Brain microvascular endothelial cell (primary cell): Measurements from ENCODE around the gene NUBPL.
A peak's percentile ranks its signal among the peaks of the same experiment; 100 is the strongest.

Experiments
- DNase-seq: peaks from one replicate; pipeline ENCODE4 v3.0.0-alpha.2; 2020
- H3K27ac ChIP-seq: fragments of 250-450 bp; sonication (Bioruptor Pico); 2 replicates; pipeline ENCODE4 v1.5.1; 2020; ENCODE audit warnings: mild to moderate bottlenecking, moderate library complexity
- H3K27me3 ChIP-seq: fragments of 250-450 bp; sonication (Bioruptor Pico); replicated peaks from 2 replicates; pipeline ENCODE4 v1.5.1; 2020; ENCODE audit warnings: mild to moderate bottlenecking
- H3K36me3 ChIP-seq: fragments of 250-450 bp; sonication (Bioruptor Pico); replicated peaks from 2 replicates; pipeline ENCODE4 v1.5.1; 2020; ENCODE audit warnings: mild to moderate bottlenecking
- H3K4me3 ChIP-seq: 2 replicates; pipeline ENCODE4 v1.5.1; 2011; ENCODE audit warnings: low read depth, mild to moderate bottlenecking, control low read depth, low read length, moderate library complexity
- in situ Hi-C: cut with HindIII; loops from 2 replicates; pipeline ENCODE4 v1.10.0; 2017; ENCODE audit warnings: low sequenced_read_pairs, low pct_ligation_motif_present
- TF ChIP-seq, protein P1 (sequence below): IDR thresholded peaks from 2 replicates; pipeline ENCODE4 v1.5.1; 2011; ENCODE audit warnings: low read depth, mild to moderate bottlenecking, moderate library complexity, low read length, control low read depth, inconsistent platforms; ENCODE audit errors: missing control alignments

NUBPL gene

DNA sequence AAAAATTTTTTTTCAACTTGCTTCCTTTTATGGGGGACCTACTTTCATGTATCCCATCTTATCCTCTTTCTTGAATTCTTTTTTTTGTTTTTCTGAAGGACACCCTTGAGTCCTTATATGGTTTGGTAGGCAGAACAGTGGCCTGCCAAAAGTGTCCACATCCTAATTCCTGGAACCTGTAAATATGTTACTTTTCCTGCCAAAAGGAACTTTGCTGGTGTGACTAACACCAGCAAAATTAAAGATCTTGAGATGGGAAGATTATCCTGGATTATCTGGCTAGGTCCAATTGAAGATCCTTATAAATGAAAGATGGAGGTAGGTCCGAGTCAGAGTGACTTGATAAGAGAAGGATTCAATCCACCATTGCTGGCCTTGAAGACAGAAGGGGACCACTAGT lies 5.3 kb downstream of the NUBPL start:
- in situ Hi-C loops = no loop called here
- no peak overlapping the region for H3K27ac ChIP-seq
- no peak overlapping the region for H3K4me3 ChIP-seq
- TF ChIP-seq, protein P1, sequence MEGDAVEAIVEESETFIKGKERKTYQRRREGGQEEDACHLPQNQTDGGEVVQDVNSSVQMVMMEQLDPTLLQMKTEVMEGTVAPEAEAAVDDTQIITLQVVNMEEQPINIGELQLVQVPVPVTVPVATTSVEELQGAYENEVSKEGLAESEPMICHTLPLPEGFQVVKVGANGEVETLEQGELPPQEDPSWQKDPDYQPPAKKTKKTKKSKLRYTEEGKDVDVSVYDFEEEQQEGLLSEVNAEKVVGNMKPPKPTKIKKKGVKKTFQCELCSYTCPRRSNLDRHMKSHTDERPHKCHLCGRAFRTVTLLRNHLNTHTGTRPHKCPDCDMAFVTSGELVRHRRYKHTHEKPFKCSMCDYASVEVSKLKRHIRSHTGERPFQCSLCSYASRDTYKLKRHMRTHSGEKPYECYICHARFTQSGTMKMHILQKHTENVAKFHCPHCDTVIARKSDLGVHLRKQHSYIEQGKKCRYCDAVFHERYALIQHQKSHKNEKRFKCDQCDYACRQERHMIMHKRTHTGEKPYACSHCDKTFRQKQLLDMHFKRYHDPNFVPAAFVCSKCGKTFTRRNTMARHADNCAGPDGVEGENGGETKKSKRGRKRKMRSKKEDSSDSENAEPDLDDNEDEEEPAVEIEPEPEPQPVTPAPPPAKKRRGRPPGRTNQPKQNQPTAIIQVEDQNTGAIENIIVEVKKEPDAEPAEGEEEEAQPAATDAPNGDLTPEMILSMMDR = no peak
- no peaks in the 10 kb centered on the region for H3K36me3 ChIP-seq
- no peak for DNase-seq
- H3K27me3 ChIP-seq = no peaks in the 10 kb centered on the region

DNA sequence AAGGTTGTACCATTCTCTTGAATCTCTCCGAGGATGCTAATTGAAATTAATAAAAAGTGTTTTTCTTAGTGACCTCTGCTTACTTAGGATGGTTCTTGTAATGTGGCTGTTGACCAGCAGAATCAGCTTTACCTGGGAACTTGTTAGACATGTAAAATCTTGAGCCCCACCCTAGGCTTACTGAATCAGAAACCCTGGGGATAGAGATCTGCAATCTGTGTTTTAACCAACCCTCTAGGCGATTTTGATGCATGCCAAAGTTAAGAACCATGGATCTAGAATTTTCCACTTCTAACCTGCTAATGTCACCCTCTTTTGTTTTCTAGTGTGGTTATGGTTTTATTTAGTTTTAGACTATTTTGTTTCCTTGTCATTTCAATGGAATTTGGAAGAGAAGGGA lies 6.5 kb downstream of the NUBPL start:
- Histone ChIP-seq H3K27me3 (no peaks in the 10 kb centered on the region), H3K36me3 (no peaks in the 10 kb centered on the region), H3K27ac (peak overlapping the region; percentile 26), H3K4me3 (no peak overlapping the region)
- in situ Hi-C loops = no loop called here
- DNase-seq = no peak
- TF ChIP-seq, protein P1 = no peak

DNA sequence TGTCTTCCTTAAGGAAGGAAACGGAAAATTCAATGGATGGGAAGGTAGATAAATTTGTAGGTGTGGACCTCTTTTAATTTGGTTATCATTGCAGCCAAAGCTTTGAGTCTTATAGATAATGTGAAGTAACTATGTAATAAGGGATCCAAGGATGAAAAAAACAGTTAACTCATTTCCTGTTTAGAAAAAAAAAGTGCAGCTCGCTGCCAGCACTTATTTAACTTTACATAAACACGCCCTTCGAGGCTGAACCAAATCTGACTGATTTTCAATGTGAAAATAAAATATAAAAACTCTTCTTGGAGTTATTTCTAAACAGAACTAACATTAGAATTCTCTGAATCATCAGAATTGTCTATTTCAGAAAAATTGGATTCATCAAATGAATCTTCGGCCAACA lies 7.0 kb downstream of the NUBPL start:
- Histone ChIP-seq H3K36me3 (no peaks in the 10 kb centered on the region), H3K27me3 (no peaks in the 10 kb centered on the region), H3K4me3 (no peak overlapping the region), H3K27ac (peak overlapping the region; percentile 26)
- in situ Hi-C loops = no loop called here
- TF ChIP-seq, protein P1 = no peak
- DNase-seq = no peak

DNA sequence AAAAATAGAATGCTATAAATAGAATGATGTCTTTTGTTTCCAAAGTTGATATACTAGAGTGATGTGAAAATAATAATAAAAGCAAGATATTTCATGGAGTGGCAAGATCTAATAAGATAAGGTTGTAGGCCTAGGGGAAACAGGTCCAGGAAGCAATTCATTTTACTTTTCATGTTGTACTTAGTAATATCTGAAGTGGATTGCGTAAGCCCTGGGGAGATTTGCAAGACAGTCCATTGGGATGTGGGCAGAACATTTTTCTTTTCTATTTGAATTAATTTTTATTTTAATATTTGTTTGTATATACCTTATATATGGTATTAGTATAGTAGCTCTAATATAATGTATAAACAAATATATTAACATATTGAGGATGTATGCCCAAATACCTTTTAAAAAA lies 7.5 kb downstream of the NUBPL start:
- in situ Hi-C loops = no loop called here
- H3K27me3 ChIP-seq = no peaks in the 10 kb centered on the region
- H3K4me3 ChIP-seq = no peak overlapping the region
- H3K36me3 ChIP-seq = no peaks in the 10 kb centered on the region
- peak overlapping the region; percentile 26 for H3K27ac ChIP-seq
- DNase-seq = no peak
- TF ChIP-seq, protein P1 = no peak

DNA sequence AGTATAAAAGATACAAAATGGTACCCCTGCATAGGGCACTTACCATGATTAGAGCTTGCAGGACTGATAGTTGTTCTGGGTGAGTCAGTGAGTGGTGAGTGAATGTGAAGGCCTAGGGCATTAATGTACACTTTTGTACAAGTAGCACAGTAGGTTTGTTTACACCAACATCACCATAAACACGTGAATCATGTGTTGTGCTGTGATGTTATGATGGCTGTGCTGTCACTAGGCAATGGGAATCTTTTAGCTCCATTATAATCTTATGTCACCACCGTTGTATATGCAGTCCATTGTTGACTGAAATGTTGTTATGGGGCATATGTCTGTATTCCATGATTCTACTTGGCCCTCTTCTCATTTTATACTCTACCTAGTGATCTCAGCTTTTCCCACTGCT lies 11.8 kb downstream of the NUBPL start:
- no peak for DNase-seq
- TF ChIP-seq, protein P1 = no peak
- Histone ChIP-seq H3K27ac (no peak overlapping the region), H3K4me3 (no peak overlapping the region), H3K27me3 (no peaks in the 10 kb centered on the region), H3K36me3 (no peaks in the 10 kb centered on the region)
- in situ Hi-C loops = no loop called here

DNA sequence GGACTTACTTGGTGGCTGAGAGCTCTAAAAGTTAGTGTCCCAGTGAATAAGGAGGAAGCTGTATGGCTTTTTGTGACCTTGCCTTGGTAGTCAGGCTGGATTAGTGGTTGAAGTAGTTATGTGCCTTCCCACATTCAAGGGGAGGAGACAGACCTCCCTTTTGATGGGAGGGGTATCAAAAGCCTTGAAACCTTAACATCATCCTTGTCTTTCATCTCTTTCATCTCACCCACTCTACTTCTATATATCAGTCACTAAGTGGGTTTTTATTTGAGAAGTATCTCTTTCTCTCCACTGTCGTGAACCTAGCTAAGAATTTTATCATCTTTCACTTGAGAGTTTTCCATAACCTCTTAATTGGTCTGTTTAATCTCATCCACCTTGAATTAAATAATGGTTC lies 15.7 kb downstream of the NUBPL start:
- Histone ChIP-seq H3K36me3 (no peaks in the 10 kb centered on the region), H3K27me3 (no peaks in the 10 kb centered on the region), H3K27ac (no peak overlapping the region), H3K4me3 (no peak overlapping the region)
- TF ChIP-seq, protein P1 = no peak
- no peak for DNase-seq
- in situ Hi-C loops = no loop called here
